Stimulated activated CD8-positive, alpha-beta memory T cell treated with anti-CD3 and anti-CD28 coated beads, Interleukin-7, amount 100 ng/mL, for 4 hours (primary cell): ENCODE results near the gene NAPB.
A peak's percentile ranks its signal among the peaks of the same experiment; 100 is the strongest.

ENCODE experiments used
- DNase-seq, 2 donors: peaks; one replicate each; pipeline ENCODE4 v3.0.0-alpha.2; 2020; ENCODE audit warnings: low read depth in 2 of 2

The NAPB gene

GRCh38 chr20:23437126-23437899 is 16.0 kb upstream of the NAPB start:
- no peak for DNase-seq

GRCh38 chr20:23436681-23437080 is 15.4 kb upstream of the NAPB start:
- DNase-seq = no peak

- no peak for DNase-seq
Observed at GRCh38 chr20:23435626-23436539, 14.6 kb upstream of the NAPB start.

- DNase-seq = no peak
Observed at GRCh38 chr20:23434521-23435313, 13.4 kb upstream of the NAPB start.

GRCh38 chr20:23433628-23434027 is 12.3 kb upstream of the NAPB start:
- no peak for DNase-seq

- no peak for DNase-seq
Observed at GRCh38 chr20:23425129-23425528, 3.8 kb upstream of the NAPB start.

GRCh38 chr20:23419995-23420901 is 1.0 kb downstream of the NAPB start:
- DNase-seq = peak; percentile 20 to 56

- DNase-seq = no peak
Observed at GRCh38 chr20:23419657-23419994, 1.7 kb downstream of the NAPB start.

GRCh38 chr20:23417861-23418260 is 3.4 kb downstream of the NAPB start:
- no peak for DNase-seq

GRCh38 chr20:23415959-23416583 is 5.2 kb downstream of the NAPB start:
- DNase-seq = no peak

- DNase-seq = no peak
Observed at GRCh38 chr20:23415555-23415954, 5.7 kb downstream of the NAPB start.

GRCh38 chr20:23414526-23415188 is 6.6 kb downstream of the NAPB start:
- no peak for DNase-seq

- no peak for DNase-seq
Observed at GRCh38 chr20:23413862-23414422, 7.3 kb downstream of the NAPB start.

- no peak for DNase-seq
Observed at GRCh38 chr20:23412026-23412425, 9.3 kb downstream of the NAPB start.

GRCh38 chr20:23410916-23411695 is 10.2 kb downstream of the NAPB start:
- DNase-seq = no peak

- no peak for DNase-seq
Observed at GRCh38 chr20:23409800-23410199, 11.5 kb downstream of the NAPB start.

- DNase-seq = no peak
Observed at GRCh38 chr20:23408957-23409356, 12.3 kb downstream of the NAPB start.

- DNase-seq = no peak
Observed at GRCh38 chr20:23407781-23408464, 13.4 kb downstream of the NAPB start.
